Panc1 (cell line): ENCODE measurements around the gene KAZN.

Experiments
- POLR2AphosphoS5 ChIP-seq: IDR thresholded peaks from 2 replicates; pipeline ENCODE4 v1.6.1; 2012; ENCODE audit warnings: mild to moderate bottlenecking, low read depth, low read length, moderate library complexity
- TF ChIP-seq, protein P1 (sequence below): fragments of 450-650 bp; IDR thresholded peaks from 2 replicates; pipeline ENCODE4 v1.5.1; 2017; ENCODE audit warnings: mild to moderate bottlenecking
- TF ChIP-seq, protein P2 (sequence below), 2 experiments: IDR thresholded peaks; 2 replicates each; pipeline ENCODE4 v1.6.1; 2011 to 2012; ENCODE audit warnings: low read depth in 2 of 2, control low read depth in 1 of 2, low read length in 1 of 2, mild to moderate bottlenecking in 1 of 2, moderate library complexity in 1 of 2; ENCODE audit not compliant: insufficient read depth in 1 of 2

DNA sequence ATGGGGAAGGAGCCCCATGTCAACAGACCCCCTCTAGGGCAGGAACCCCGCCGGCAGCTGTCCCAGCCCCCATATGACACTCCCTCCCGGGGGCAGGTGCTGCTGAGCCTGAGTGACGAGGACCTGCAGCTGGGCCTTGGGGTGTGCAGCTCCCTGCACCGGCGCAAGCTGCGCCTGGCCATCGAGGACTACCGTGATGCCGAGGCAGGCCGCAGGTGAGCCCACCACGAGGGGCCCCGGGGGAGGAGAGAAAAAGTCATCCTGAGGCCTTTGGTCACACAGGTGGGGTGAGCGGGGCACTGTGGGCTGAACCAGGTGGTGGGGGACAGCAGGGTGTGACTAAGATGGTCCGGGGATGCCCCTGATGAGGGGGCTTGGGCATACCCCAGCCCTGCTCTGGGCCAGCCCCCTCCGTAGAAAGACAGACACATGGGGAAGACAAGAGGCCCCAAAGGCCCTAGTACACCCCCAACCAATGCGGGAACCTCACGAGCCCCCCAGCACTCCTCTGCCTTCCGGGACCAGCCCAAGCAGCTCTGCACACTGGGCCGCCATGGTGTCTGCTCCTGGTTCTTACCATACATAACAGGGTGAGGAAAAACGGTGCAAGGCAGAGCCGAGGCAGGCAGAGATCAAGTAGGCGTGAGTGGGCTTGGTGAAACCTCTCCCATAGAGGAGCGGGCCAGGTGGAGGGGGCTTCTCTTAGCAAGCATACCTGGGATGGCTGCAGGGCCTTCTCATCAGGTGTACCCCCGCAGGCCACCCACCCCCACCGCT, 496.4 kb downstream of the KAZN start:
- TF ChIP-seq, protein P1, sequence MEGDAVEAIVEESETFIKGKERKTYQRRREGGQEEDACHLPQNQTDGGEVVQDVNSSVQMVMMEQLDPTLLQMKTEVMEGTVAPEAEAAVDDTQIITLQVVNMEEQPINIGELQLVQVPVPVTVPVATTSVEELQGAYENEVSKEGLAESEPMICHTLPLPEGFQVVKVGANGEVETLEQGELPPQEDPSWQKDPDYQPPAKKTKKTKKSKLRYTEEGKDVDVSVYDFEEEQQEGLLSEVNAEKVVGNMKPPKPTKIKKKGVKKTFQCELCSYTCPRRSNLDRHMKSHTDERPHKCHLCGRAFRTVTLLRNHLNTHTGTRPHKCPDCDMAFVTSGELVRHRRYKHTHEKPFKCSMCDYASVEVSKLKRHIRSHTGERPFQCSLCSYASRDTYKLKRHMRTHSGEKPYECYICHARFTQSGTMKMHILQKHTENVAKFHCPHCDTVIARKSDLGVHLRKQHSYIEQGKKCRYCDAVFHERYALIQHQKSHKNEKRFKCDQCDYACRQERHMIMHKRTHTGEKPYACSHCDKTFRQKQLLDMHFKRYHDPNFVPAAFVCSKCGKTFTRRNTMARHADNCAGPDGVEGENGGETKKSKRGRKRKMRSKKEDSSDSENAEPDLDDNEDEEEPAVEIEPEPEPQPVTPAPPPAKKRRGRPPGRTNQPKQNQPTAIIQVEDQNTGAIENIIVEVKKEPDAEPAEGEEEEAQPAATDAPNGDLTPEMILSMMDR, result no peak
- TF ChIP-seq, protein P2, sequence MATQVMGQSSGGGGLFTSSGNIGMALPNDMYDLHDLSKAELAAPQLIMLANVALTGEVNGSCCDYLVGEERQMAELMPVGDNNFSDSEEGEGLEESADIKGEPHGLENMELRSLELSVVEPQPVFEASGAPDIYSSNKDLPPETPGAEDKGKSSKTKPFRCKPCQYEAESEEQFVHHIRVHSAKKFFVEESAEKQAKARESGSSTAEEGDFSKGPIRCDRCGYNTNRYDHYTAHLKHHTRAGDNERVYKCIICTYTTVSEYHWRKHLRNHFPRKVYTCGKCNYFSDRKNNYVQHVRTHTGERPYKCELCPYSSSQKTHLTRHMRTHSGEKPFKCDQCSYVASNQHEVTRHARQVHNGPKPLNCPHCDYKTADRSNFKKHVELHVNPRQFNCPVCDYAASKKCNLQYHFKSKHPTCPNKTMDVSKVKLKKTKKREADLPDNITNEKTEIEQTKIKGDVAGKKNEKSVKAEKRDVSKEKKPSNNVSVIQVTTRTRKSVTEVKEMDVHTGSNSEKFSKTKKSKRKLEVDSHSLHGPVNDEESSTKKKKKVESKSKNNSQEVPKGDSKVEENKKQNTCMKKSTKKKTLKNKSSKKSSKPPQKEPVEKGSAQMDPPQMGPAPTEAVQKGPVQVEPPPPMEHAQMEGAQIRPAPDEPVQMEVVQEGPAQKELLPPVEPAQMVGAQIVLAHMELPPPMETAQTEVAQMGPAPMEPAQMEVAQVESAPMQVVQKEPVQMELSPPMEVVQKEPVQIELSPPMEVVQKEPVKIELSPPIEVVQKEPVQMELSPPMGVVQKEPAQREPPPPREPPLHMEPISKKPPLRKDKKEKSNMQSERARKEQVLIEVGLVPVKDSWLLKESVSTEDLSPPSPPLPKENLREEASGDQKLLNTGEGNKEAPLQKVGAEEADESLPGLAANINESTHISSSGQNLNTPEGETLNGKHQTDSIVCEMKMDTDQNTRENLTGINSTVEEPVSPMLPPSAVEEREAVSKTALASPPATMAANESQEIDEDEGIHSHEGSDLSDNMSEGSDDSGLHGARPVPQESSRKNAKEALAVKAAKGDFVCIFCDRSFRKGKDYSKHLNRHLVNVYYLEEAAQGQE (IDR thresholded peaks at IDR 0.05; ENCODE audit: insufficient read depth in 1 of 2, low read depth in 2 of 2, low read length in 1 of 2), result no peak
- no peak for TF ChIP-seq POLR2AphosphoS5
